Liver (tissue), 9 donors: Measurements from ENCODE around the gene ATP13A2. TPM values are rescaled to one million over a fixed set of nuclear protein-coding genes. Genes with fewer than 3 reads are reported as not detected.

Experiments used
- DNase-seq: peaks from one replicate; pipeline ENCODE4 v3.0.0-alpha.2; 2017; ENCODE audit warnings: low spot score
- H3K27ac ChIP-seq, 2 donors: one replicate each; pipeline ENCODE4 v1.7.0; 2013; ENCODE audit warnings: inconsistent platforms in 2 of 2, low read length in 2 of 2, control low read depth in 1 of 2, low read depth in 1 of 2, mild to moderate bottlenecking in 1 of 2
- H3K27me3 ChIP-seq, 4 donors: one replicate each; pipeline versions ENCODE4 v1.6.1 to v1.7.0; 2013; ENCODE audit warnings: low read length in 3 of 4, inconsistent platforms in 1 of 4, mild to moderate bottlenecking in 1 of 4, moderate library complexity in 1 of 4; ENCODE audit not compliant: control insufficient read depth in 4 of 4, insufficient read depth in 4 of 4
- H3K36me3 ChIP-seq, 4 donors: one replicate each; pipeline versions ENCODE4 v1.6.1 to v1.7.0; 2013; ENCODE audit warnings: low read length in 3 of 4, mild to moderate bottlenecking in 3 of 4, low read depth in 1 of 4, moderate library complexity in 1 of 4; ENCODE audit not compliant: control insufficient read depth in 4 of 4, insufficient read depth in 3 of 4
- H3K4me1 ChIP-seq, 4 donors: one replicate each; pipeline versions ENCODE4 v1.6.1 to v1.7.0; 2013; ENCODE audit warnings: low read length in 3 of 4, mild to moderate bottlenecking in 3 of 4, moderate library complexity in 1 of 4; ENCODE audit not compliant: control insufficient read depth in 4 of 4, insufficient read depth in 4 of 4
- H3K4me3 ChIP-seq, 3 donors: one replicate each; pipeline versions ENCODE4 v1.6.1 to v1.7.0; 2013; ENCODE audit warnings: low read length in 3 of 3, control low read depth in 1 of 3, low read depth in 1 of 3, mild to moderate bottlenecking in 1 of 3
- H3K9ac ChIP-seq, 2 donors: one replicate each; pipeline ENCODE4 v1.7.0; 2013; ENCODE audit warnings: low read length in 2 of 2, mild to moderate bottlenecking in 2 of 2, moderate library complexity in 2 of 2, control low read depth in 1 of 2, low read depth in 1 of 2
- H3K9me3 ChIP-seq, 4 donors: one replicate each; pipeline versions ENCODE4 v1.6.1 to v1.7.0; 2013; ENCODE audit warnings: low read length in 3 of 4; ENCODE audit not compliant: control insufficient read depth in 4 of 4
- ATF3 ChIP-seq: IDR thresholded peaks from 2 replicates; pipeline ENCODE4 v1.6.1; 2016; ENCODE audit warnings: antibody characterized with exemption
- CTCF ChIP-seq: fragments of 150-350 bp; IDR thresholded peaks from 2 replicates; pipeline ENCODE4 v1.5.1; 2017; ENCODE audit warnings: improper control_type of control experiment, low read depth, low read length; ENCODE audit not compliant: missing input control
- EGR1 ChIP-seq, 2 donors: IDR thresholded peaks; 2 replicates each; pipeline ENCODE4 v1.6.1; 2016 to 2018; ENCODE audit warnings: antibody characterized with exemption in 2 of 2, low read depth in 2 of 2
- FOXA1 ChIP-seq: IDR thresholded peaks from 2 replicates; pipeline ENCODE4 v1.6.1; 2016; ENCODE audit warnings: antibody characterized with exemption
- FOXA2 ChIP-seq: IDR thresholded peaks from 2 replicates; pipeline ENCODE4 v1.6.1; 2016; ENCODE audit warnings: antibody characterized with exemption
- GABPA ChIP-seq, 2 donors: IDR thresholded peaks in 1 of 2; conservative IDR thresholded peaks in 1 of 2; 2 replicates each; pipeline ENCODE4 v1.6.1; 2016; ENCODE audit warnings: antibody characterized with exemption in 2 of 2, mild to moderate bottlenecking in 1 of 2, moderate library complexity in 1 of 2
- HNF4A ChIP-seq, 2 donors: conservative IDR thresholded peaks; 2 replicates each; pipeline ENCODE4 v1.6.1; 2016; ENCODE audit warnings: antibody characterized with exemption in 2 of 2, mild to moderate bottlenecking in 2 of 2
- HNF4G ChIP-seq: IDR thresholded peaks from 2 replicates; pipeline ENCODE4 v1.6.1; 2016; ENCODE audit warnings: antibody characterized with exemption
- JUND ChIP-seq, 2 donors: IDR thresholded peaks; 2 replicates each; pipeline ENCODE4 v1.6.1; 2016; ENCODE audit warnings: antibody characterized with exemption in 2 of 2
- NR2F2 ChIP-seq: IDR thresholded peaks from 2 replicates; pipeline ENCODE4 v1.6.1; 2016; ENCODE audit warnings: antibody characterized with exemption
- RAD21 ChIP-seq, 2 donors: IDR thresholded peaks; 2 replicates each; pipeline ENCODE4 v1.6.1; 2016; ENCODE audit warnings: antibody characterized with exemption in 2 of 2, mild to moderate bottlenecking in 2 of 2
- REST ChIP-seq: IDR thresholded peaks from 2 replicates; pipeline ENCODE4 v1.6.1; 2016; ENCODE audit warnings: antibody characterized with exemption, mild to moderate bottlenecking
- RXRA ChIP-seq, 2 donors: IDR thresholded peaks; 2 replicates each; pipeline ENCODE4 v1.6.1; 2017 to 2018; ENCODE audit warnings: antibody characterized with exemption in 2 of 2, mild to moderate bottlenecking in 1 of 2
- SP1 ChIP-seq: IDR thresholded peaks from 2 replicates; pipeline ENCODE4 v1.6.1; 2018; ENCODE audit warnings: antibody characterized with exemption, mild to moderate bottlenecking
- YY1 ChIP-seq: IDR thresholded peaks from 2 replicates; pipeline ENCODE4 v1.6.1; 2016; ENCODE audit warnings: antibody characterized with exemption, mild to moderate bottlenecking
- WGBS: extraction: QIAGEN DNeasy Blood & Tissue Kit; methylation state at CpG from one replicate; pipeline ENCODE4 v1.1.7; 2013; 5-methylcytosine and 5-hydroxymethylcytosine counted together
- polyA plus RNA-seq, 2 donors: library from polyadenylated mRNA; stranded (reverse) in 1 of 2; unstranded in 1 of 2; fragments of 200-250 nt in 1 of 2; fragments of >200 nt in 1 of 2; fragmentation: Nextera tagmentation in 1 of 2; extraction: Ambion mirVana in 1 of 2; gene quantifications; one replicate each; pipeline versions ENCODE4 v1.2.1 to v1.2.3, GENCODE V29; 2013 to 2015
- total RNA-seq, 2 donors: library from RNA; depleted of rRNA; stranded (reverse); fragments of >200 nt; gene quantifications; one replicate each; pipeline ENCODE4 v1.2.3, GENCODE V29; 2014
- TF ChIP-seq, protein P1 (sequence below): IDR thresholded peaks from 2 replicates; pipeline ENCODE4 v1.6.1; 2016; ENCODE audit warnings: antibody characterized with exemption
- TF ChIP-seq, protein P2 (sequence below): IDR thresholded peaks from 2 replicates; pipeline ENCODE4 v1.6.1; 2016; ENCODE audit warnings: antibody characterized with exemption
- donor health status: healthy.
- donor health status: healthy.
- donor health status: healthy.
- donor health status: healthy.
- donor health status: healthy.

ATP13A2 gene
- total and polyA plus RNA-seq, 4 donors, result 2.4 to 12.2 (median 8.1) TPM

DNA sequence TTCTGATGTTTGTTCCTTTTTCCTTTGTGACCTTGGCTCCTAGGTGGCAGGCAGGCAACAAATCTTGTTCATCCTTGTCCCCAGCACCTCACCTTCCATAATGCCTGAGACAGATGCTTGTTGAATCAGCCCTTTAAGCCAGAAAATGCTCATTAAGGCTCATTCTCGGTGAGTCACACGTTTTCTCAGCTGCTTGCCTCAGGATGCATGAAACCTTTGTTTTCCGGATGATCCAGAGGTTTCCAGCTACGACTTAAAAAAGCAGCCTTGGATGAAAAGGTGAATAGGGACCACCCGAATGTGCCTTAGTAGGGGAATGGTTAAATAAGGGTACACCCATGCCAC is 4.6 kb upstream of the ATP13A2 start:
- Histone ChIP-seq H3K27ac (no peak overlapping the region), H3K27me3 (no peaks in the 10 kb centered on the region), H3K4me1 (peaks cover under 1 to 9% (median 6%) of the 10 kb centered on the region in 4 donors), H3K9ac (no peak overlapping the region), H3K36me3 (peaks cover 12 to 36% (median 27%) of the 10 kb centered on the region in 4 donors), H3K9me3 (no peaks in the 10 kb centered on the region), H3K4me3 (no peak overlapping the region)
- 88% methylated on average over 5 of the region's 5 CpGs for whole genome bisulfite sequencing
- no peak for DNase-seq
- TF ChIP-seq REST, result no peak
- no peak for TF ChIP-seq NR2F2
- TF ChIP-seq, protein P1, sequence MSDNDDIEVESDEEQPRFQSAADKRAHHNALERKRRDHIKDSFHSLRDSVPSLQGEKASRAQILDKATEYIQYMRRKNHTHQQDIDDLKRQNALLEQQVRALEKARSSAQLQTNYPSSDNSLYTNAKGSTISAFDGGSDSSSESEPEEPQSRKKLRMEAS, result no peak
- no peak for TF ChIP-seq ATF3
- TF ChIP-seq RXRA (IDR thresholded peaks at IDR 0.05), result no peak
- no peak for TF ChIP-seq GABPA (IDR thresholded peaks at IDR 0.05 in 1 of 2, conservative IDR thresholded peaks at IDR 0.05 in 1 of 2)
- TF ChIP-seq FOXA2, result no peak
- no peak for TF ChIP-seq YY1
- no peak for TF ChIP-seq HNF4G
- no peak for TF ChIP-seq JUND (IDR thresholded peaks at IDR 0.05)

- DNase-seq, result no peak
Measured at GRCh38 chr1:17014671-17015567, 3.2 kb upstream of the ATP13A2 start.

More at GRCh38 chr1:17014671-17015567, 3.2 kb upstream of the ATP13A2 start:
- no peak overlapping the region for H3K27ac ChIP-seq
- no peak overlapping the region for H3K9ac ChIP-seq
- 79% methylated on average over 10 of the region's 10 CpGs for WGBS
- no peak overlapping the region for H3K4me3 ChIP-seq
- H3K36me3 ChIP-seq, result peaks cover under 1 to 22% (median 14%) of the 10 kb centered on the region in 4 donors
- H3K4me1 ChIP-seq, result peaks cover 8 to 21% (median 17%) of the 10 kb centered on the region in 4 donors
- TF ChIP-seq, protein P2, sequence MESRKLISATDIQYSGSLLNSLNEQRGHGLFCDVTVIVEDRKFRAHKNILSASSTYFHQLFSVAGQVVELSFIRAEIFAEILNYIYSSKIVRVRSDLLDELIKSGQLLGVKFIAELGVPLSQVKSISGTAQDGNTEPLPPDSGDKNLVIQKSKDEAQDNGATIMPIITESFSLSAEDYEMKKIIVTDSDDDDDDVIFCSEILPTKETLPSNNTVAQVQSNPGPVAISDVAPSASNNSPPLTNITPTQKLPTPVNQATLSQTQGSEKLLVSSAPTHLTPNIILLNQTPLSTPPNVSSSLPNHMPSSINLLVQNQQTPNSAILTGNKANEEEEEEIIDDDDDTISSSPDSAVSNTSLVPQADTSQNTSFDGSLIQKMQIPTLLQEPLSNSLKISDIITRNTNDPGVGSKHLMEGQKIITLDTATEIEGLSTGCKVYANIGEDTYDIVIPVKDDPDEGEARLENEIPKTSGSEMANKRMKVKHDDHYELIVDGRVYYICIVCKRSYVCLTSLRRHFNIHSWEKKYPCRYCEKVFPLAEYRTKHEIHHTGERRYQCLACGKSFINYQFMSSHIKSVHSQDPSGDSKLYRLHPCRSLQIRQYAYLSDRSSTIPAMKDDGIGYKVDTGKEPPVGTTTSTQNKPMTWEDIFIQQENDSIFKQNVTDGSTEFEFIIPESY, result no peak
- TF ChIP-seq JUND (IDR thresholded peaks at IDR 0.05) (no peak), CTCF (no peak), HNF4A (conservative IDR thresholded peaks at IDR 0.05) (no peak), REST (no peak), RAD21 (IDR thresholded peaks at IDR 0.05) (no peak), RXRA (IDR thresholded peaks at IDR 0.05) (no peak), HNF4G (no peak), SP1 (no peak), FOXA1 (no peak), NR2F2 (no peak), EGR1 (IDR thresholded peaks at IDR 0.05; ENCODE audit: low read depth in 2 of 2) (no peak), YY1 (no peak), GABPA (IDR thresholded peaks at IDR 0.05 in 1 of 2, conservative IDR thresholded peaks at IDR 0.05 in 1 of 2) (no peak), ATF3 (no peak)
- TF ChIP-seq, protein P1, result no peak
- H3K9me3 ChIP-seq, result no peaks in the 10 kb centered on the region
- H3K27me3 ChIP-seq, result no peaks in the 10 kb centered on the region
